OCI-LY3 (cell line): ENCODE measurements around the gene FDXR.

Experiments used
- EZH2phosphoT487 ChIP-seq: fragments of 200-600 bp; shearing (Covaris generic); IDR thresholded peaks from 2 replicates; pipeline ENCODE4 v1.6.1; 2018; ENCODE audit warnings: antibody characterized with exemption, mixed run types, low read depth
- TF ChIP-seq, protein P1 (sequence below): fragments of 200-600, 300-600 bp; sonication (generic); IDR thresholded peaks from 2 replicates; pipeline ENCODE4 v1.5.1; 2014; ENCODE audit warnings: antibody characterized with exemption, low read length, low read depth

DNA sequence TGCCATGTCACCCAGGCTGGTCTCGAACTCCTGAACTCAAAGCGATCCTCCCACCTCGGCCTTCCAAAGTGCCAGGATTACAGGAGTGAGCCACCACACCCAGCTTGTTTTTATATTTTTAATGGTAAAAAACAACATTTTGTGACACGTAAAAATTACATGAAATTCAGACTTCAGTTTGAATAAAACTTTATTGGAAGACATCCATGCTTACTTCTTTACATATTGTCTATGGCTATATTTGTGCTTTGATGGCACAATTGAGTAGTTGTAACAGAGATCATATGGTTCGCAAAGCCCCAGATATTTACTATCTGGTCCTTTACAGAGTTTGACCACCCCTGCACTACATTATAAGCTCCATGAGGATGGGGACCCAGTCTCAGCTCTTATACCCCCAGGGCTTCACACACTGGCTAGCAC is 1.8 kb upstream of the FDXR start:
- TF ChIP-seq, protein P1, sequence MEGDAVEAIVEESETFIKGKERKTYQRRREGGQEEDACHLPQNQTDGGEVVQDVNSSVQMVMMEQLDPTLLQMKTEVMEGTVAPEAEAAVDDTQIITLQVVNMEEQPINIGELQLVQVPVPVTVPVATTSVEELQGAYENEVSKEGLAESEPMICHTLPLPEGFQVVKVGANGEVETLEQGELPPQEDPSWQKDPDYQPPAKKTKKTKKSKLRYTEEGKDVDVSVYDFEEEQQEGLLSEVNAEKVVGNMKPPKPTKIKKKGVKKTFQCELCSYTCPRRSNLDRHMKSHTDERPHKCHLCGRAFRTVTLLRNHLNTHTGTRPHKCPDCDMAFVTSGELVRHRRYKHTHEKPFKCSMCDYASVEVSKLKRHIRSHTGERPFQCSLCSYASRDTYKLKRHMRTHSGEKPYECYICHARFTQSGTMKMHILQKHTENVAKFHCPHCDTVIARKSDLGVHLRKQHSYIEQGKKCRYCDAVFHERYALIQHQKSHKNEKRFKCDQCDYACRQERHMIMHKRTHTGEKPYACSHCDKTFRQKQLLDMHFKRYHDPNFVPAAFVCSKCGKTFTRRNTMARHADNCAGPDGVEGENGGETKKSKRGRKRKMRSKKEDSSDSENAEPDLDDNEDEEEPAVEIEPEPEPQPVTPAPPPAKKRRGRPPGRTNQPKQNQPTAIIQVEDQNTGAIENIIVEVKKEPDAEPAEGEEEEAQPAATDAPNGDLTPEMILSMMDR = no peak
- no peak for TF ChIP-seq EZH2phosphoT487
